K562 (cell line): ENCODE measurements around the gene CYSRT1.

ENCODE experiments used
- CHD4 ChIP-seq: fragments of 200-600 bp; sonication (generic); IDR thresholded peaks from 3 replicates; pipeline ENCODE4 v1.6.1; 2012; ENCODE audit warnings: low read depth, mild to moderate bottlenecking, mixed read lengths, low read length, inconsistent platforms; ENCODE audit not compliant: insufficient read depth, insufficient replicate concordance, poor library complexity, severe bottlenecking
- CREB1 ChIP-seq, 2 experiments: sonication (generic) in 1 of 2; formaldehyde crosslinking in 1 of 2; IDR thresholded peaks; 2 replicates each; pipeline versions ENCODE4 v1.6.1 to v1.8.0; 2012 to 2022; ENCODE audit warnings: inconsistent platforms in 1 of 2, mild to moderate bottlenecking in 1 of 2, missing genetic modification reagents in 1 of 2, moderate library complexity in 1 of 2
- CTCF ChIP-seq, 3 experiments: IDR thresholded peaks in 2 of 3; conservative IDR thresholded peaks in 1 of 3; 2 replicates each; pipeline ENCODE4 v1.5.1; 2011 to 2012; ENCODE audit warnings: low read length in 3 of 3, mild to moderate bottlenecking in 3 of 3, control low read depth in 2 of 3, improper control_type of control experiment in 1 of 3, inconsistent platforms in 1 of 3, low read depth in 1 of 3, mixed read lengths in 1 of 3, moderate library complexity in 1 of 3; ENCODE audit not compliant: insufficient read depth in 2 of 3
- HMG20A ChIP-seq: fragments of 450-650 bp; formaldehyde crosslinking; conservative IDR thresholded peaks from 2 replicates; pipeline ENCODE4 v1.4.0; 2020; ENCODE audit warnings: mild to moderate bottlenecking, mixed read lengths
- NCOA2 ChIP-seq, 2 experiments: fragments of 450-650 bp; IDR thresholded peaks; 2 replicates each; pipeline ENCODE4 v1.6.1; 2018; ENCODE audit warnings: mild to moderate bottlenecking in 2 of 2, moderate library complexity in 1 of 2; ENCODE audit not compliant: partially characterized antibody in 2 of 2
- RBM25 ChIP-seq: fragments of 200-400 bp; formaldehyde crosslinking; IDR thresholded peaks from 2 replicates; pipeline ENCODE4 v1.6.1; 2018; ENCODE audit warnings: low read length, low read depth, moderate library complexity; ENCODE audit not compliant: severe bottlenecking
- RCOR1 ChIP-seq, 2 experiments: IDR thresholded peaks; 2 replicates each; pipeline ENCODE4 v1.6.1; 2012; ENCODE audit warnings: low read depth in 2 of 2, low read length in 2 of 2, borderline replicate concordance in 1 of 2, improper control_type of control experiment in 1 of 2
- ZSCAN29 ChIP-seq: fragments of 450-650 bp; IDR thresholded peaks from 2 replicates; pipeline ENCODE4 v1.6.1; 2017

GRCh38 chr9:137242269-137243203, 17.6 kb downstream of the CYSRT1 start:
- TF ChIP-seq RCOR1 (IDR thresholded peaks at IDR 0.05; ENCODE audit: borderline replicate concordance in 1 of 2, low read depth in 2 of 2, low read length in 2 of 2) (no peak), CREB1 (IDR thresholded peaks at IDR 0.05) (no peak), CREB1 (CRISPR knock-in tag; IDR thresholded peaks at IDR 0.05) (no peak), RBM25 (no peak), NCOA2 (IDR thresholded peaks at IDR 0.05; ENCODE audit: partially characterized antibody in 2 of 2) (no peak), CHD4 (no peak), HMG20A (CRISPR knock-in tag) (no peak), ZSCAN29 (no peak), CTCF (IDR thresholded peaks at IDR 0.05 in 2 of 3, conservative IDR thresholded peaks at IDR 0.05 in 1 of 3; ENCODE audit: insufficient read depth in 2 of 3, low read depth in 1 of 3, low read length in 3 of 3) (no peak)
